HEK293T (cell line): ENCODE data around the gene MYEOV.

ENCODE experiments used
- ARNT ChIP-seq: fragments of 450-650 bp; IDR thresholded peaks from 2 replicates; pipeline ENCODE4 v1.6.1; 2017; ENCODE audit warnings: mild to moderate bottlenecking
- BHLHE40 ChIP-seq: fragments of 450-650 bp; IDR thresholded peaks from 2 replicates; pipeline ENCODE4 v1.6.1; 2016; ENCODE audit warnings: mild to moderate bottlenecking, moderate library complexity, borderline replicate concordance
- FOXA1 ChIP-seq: fragments of 450-650 bp; IDR thresholded peaks from 2 replicates; pipeline ENCODE4 v1.6.1; 2016; ENCODE audit warnings: mild to moderate bottlenecking
- NFRKB ChIP-seq: fragments of 450-650 bp; IDR thresholded peaks from 2 replicates; pipeline ENCODE4 v1.6.1; 2016; ENCODE audit warnings: mild to moderate bottlenecking, moderate library complexity
- PKNOX1 ChIP-seq: fragments of 450-650 bp; IDR thresholded peaks from 2 replicates; pipeline ENCODE4 v1.6.1; 2016
- SP1 ChIP-seq: fragments of 450-650 bp; IDR thresholded peaks from 2 replicates; pipeline ENCODE4 v1.6.1; 2017
- TARDBP ChIP-seq: fragments of 450-650 bp; IDR thresholded peaks from 2 replicates; pipeline ENCODE4 v1.6.1; 2016
- ZNF384 ChIP-seq: fragments of 450-650 bp; IDR thresholded peaks from 2 replicates; pipeline ENCODE4 v1.6.1; 2016

- TF ChIP-seq NFRKB (no peak), SP1 (no peak), ARNT (no peak), FOXA1 (no peak), BHLHE40 (no peak), ZNF384 (no peak), PKNOX1 (no peak), TARDBP (no peak)
Measured at GRCh38 chr11:69259096-69259495, 34.9 kb upstream of the MYEOV start.
